GM12878 (cell line): ENCODE measurements around the gene SPSB3. TPM values are rescaled to one million over a fixed set of nuclear protein-coding genes. Genes with fewer than 3 reads are reported as not detected.
A peak's percentile ranks its signal among the peaks of the same experiment; 100 is the strongest.

Experiments
- BHLHE40 ChIP-seq, 2 experiments: fragments of 450-650 bp in 1 of 2; IDR thresholded peaks; 2 replicates each; pipeline ENCODE4 v1.6.1; 2011 to 2017; ENCODE audit warnings: low read depth in 2 of 2, borderline replicate concordance in 1 of 2, improper control_type of control experiment in 1 of 2, low read length in 1 of 2, mild to moderate bottlenecking in 1 of 2
- CBFB ChIP-seq: IDR thresholded peaks from 2 replicates; pipeline ENCODE4 v1.6.1; 2016; ENCODE audit warnings: antibody characterized with exemption, low read depth
- CEBPB ChIP-seq, 2 experiments: fragments of 150-350 bp in 1 of 2; IDR thresholded peaks; 2 replicates each; pipeline ENCODE4 v1.6.1; 2012 to 2014; ENCODE audit warnings: low read depth in 2 of 2, low read length in 2 of 2, borderline replicate concordance in 1 of 2, inconsistent platforms in 1 of 2
- MXI1 ChIP-seq: fragments of 150-350 bp; IDR thresholded peaks from 2 replicates; pipeline ENCODE4 v1.6.1; 2011; ENCODE audit warnings: low read depth, mild to moderate bottlenecking, inconsistent platforms, low read length, improper control_type of control experiment
- NFYA ChIP-seq: IDR thresholded peaks from 2 replicates; pipeline ENCODE4 v1.6.1; 2011; ENCODE audit warnings: low read depth, mild to moderate bottlenecking, low read length, improper control_type of control experiment, borderline replicate concordance
- PBX3 ChIP-seq: IDR thresholded peaks from 2 replicates; pipeline ENCODE4 v1.6.1; 2011; ENCODE audit warnings: mild to moderate bottlenecking, low read depth, low read length, moderate library complexity; ENCODE audit not compliant: insufficient replicate concordance
- POLR2AphosphoS5 ChIP-seq: IDR thresholded peaks from 2 replicates; pipeline ENCODE4 v1.6.1; 2011; ENCODE audit warnings: mild to moderate bottlenecking, low read length, inconsistent platforms
- POU2F2 ChIP-seq: IDR thresholded peaks from 3 replicates; pipeline ENCODE4 v1.6.1; 2011; ENCODE audit warnings: low read depth, mild to moderate bottlenecking, low read length, borderline replicate concordance
- PRDM15 ChIP-seq: fragments of 450-650 bp; formaldehyde crosslinking; IDR thresholded peaks from 2 replicates; pipeline ENCODE4 v1.4.0; 2020; ENCODE audit warnings: mild to moderate bottlenecking, moderate library complexity
- RCOR1 ChIP-seq: conservative IDR thresholded peaks from 2 replicates; pipeline ENCODE4 v1.6.1; 2012; ENCODE audit warnings: low read depth, low read length, improper control_type of control experiment
- SMAD1 ChIP-seq: fragments of 450-650 bp; IDR thresholded peaks from 2 replicates; pipeline ENCODE4 v1.6.1; 2018; ENCODE audit warnings: mild to moderate bottlenecking, low read depth; ENCODE audit not compliant: partially characterized antibody
- STAT1 ChIP-seq: fragments of 450-650 bp; conservative IDR thresholded peaks from 2 replicates; pipeline ENCODE4 v1.6.1; 2014; ENCODE audit warnings: antibody characterized with exemption, mild to moderate bottlenecking
- SUPT20H ChIP-seq: IDR thresholded peaks from 2 replicates; pipeline ENCODE4 v1.6.1; 2011; ENCODE audit warnings: low read depth, mild to moderate bottlenecking, low read length, moderate library complexity, borderline replicate concordance; ENCODE audit not compliant: control insufficient read depth
- TARDBP ChIP-seq: IDR thresholded peaks from 2 replicates; pipeline ENCODE4 v1.6.1; 2016; ENCODE audit warnings: borderline replicate concordance
- ZNF24 ChIP-seq: fragments of 450-650 bp; IDR thresholded peaks from 2 replicates; pipeline ENCODE4 v1.6.1; 2017; ENCODE audit warnings: antibody characterized with exemption, mild to moderate bottlenecking
- polyA plus RNA-seq, 11 experiments: library from polyadenylated mRNA; depleted of rRNA in 4 of 11; unstranded in 6 of 11; stranded (reverse) in 5 of 11; fragments of >200 nt; fragmentation: Nextera tagmentation in 4 of 11; fragmentation: Illumina TruSeq in 1 of 11; extraction: Ambion mirVana in 4 of 11; extraction: Trizol in 1 of 11; gene quantifications; 1 replicate in 1 of 11; 2 replicates in 10 of 11; pipeline versions ENCODE4 v1.2.1 to v1.2.3, GENCODE V29; 2011 to 2016; ENCODE audit warnings: inconsistent platforms in 2 of 11, missing spikeins in 2 of 11, low read depth in 1 of 11
- total RNA-seq, 4 experiments: library from RNA; depleted of rRNA in 3 of 4; stranded (reverse); fragments of >200 nt in 3 of 4; fragmentation: Illumina TruSeq in 1 of 4; extraction: Trizol in 1 of 4; gene quantifications; 2 replicates each; pipeline versions ENCODE4 v1.2.1 to v1.2.3, GENCODE V29; 2013 to 2021
- TF ChIP-seq, protein P1 (sequence below): fragments of 450-650 bp; IDR thresholded peaks from 2 replicates; pipeline ENCODE4 v1.6.1; 2017; ENCODE audit warnings: antibody characterized with exemption, mild to moderate bottlenecking, moderate library complexity
- TF ChIP-seq, protein P2 (sequence below): fragments of 450-650 bp; IDR thresholded peaks from 2 replicates; pipeline ENCODE4 v1.6.1; 2016; ENCODE audit warnings: mild to moderate bottlenecking

The SPSB3 gene
- total and polyA plus RNA-seq, 10 of the 15 experiments (the other 5 are each of a cell fraction or from before 2014, with no cell fraction given), result 0.31 to 26.9 (median 14.0) TPM

GRCh38 chr16:1782408-1783264 is at the start of gene SPSB3, which contains the start of gene NUBP2 (continued):
- no peak for TF ChIP-seq SUPT20H
- TF ChIP-seq RCOR1, result no peak
- TF ChIP-seq PBX3, result peak; percentile 96
- TF ChIP-seq CEBPB (IDR thresholded peaks at IDR 0.05; ENCODE audit: borderline replicate concordance in 1 of 2, low read depth in 2 of 2, low read length in 2 of 2), result no peak
- TF ChIP-seq, protein P1, sequence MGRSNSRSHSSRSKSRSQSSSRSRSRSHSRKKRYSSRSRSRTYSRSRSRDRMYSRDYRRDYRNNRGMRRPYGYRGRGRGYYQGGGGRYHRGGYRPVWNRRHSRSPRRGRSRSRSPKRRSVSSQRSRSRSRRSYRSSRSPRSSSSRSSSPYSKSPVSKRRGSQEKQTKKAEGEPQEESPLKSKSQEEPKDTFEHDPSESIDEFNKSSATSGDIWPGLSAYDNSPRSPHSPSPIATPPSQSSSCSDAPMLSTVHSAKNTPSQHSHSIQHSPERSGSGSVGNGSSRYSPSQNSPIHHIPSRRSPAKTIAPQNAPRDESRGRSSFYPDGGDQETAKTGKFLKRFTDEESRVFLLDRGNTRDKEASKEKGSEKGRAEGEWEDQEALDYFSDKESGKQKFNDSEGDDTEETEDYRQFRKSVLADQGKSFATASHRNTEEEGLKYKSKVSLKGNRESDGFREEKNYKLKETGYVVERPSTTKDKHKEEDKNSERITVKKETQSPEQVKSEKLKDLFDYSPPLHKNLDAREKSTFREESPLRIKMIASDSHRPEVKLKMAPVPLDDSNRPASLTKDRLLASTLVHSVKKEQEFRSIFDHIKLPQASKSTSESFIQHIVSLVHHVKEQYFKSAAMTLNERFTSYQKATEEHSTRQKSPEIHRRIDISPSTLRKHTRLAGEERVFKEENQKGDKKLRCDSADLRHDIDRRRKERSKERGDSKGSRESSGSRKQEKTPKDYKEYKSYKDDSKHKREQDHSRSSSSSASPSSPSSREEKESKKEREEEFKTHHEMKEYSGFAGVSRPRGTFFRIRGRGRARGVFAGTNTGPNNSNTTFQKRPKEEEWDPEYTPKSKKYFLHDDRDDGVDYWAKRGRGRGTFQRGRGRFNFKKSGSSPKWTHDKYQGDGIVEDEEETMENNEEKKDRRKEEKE, result no peak
- no peak; the same call in none of the 2 replicates for TF ChIP-seq MXI1
- TF ChIP-seq STAT1, result no peak
- TF ChIP-seq, protein P2, sequence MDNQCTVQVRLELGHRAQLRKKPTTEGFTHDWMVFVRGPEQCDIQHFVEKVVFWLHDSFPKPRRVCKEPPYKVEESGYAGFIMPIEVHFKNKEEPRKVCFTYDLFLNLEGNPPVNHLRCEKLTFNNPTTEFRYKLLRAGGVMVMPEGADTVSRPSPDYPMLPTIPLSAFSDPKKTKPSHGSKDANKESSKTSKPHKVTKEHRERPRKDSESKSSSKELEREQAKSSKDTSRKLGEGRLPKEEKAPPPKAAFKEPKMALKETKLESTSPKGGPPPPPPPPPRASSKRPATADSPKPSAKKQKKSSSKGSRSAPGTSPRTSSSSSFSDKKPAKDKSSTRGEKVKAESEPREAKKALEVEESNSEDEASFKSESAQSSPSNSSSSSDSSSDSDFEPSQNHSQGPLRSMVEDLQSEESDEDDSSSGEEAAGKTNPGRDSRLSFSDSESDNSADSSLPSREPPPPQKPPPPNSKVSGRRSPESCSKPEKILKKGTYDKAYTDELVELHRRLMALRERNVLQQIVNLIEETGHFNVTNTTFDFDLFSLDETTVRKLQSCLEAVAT, result 0 out of 2 replicates have a peak, but pooled peaks have one; percentile 21
- TF ChIP-seq ZNF24, result no peak
- peak; percentile 49; the same call in 1 of the 2 replicates for TF ChIP-seq POLR2AphosphoS5
- peak; percentile 95 for TF ChIP-seq NFYA
- TF ChIP-seq BHLHE40 (IDR thresholded peaks at IDR 0.05; ENCODE audit: borderline replicate concordance in 1 of 2, low read depth in 2 of 2, low read length in 1 of 2), result peak; percentile 23 to 81; a peak in 2 of 4 replicates
- TF ChIP-seq PRDM15 (CRISPR knock-in tag), result no peak
- no peak for TF ChIP-seq TARDBP
- no peak for TF ChIP-seq SMAD1
- TF ChIP-seq POU2F2, result peak; percentile 44; the same call in 1 of the 3 replicates
- TF ChIP-seq CBFB, result peak; percentile 28; the same call in 1 of the 2 replicates
